ENCODE results near the gene LHFPL5.

DNA sequence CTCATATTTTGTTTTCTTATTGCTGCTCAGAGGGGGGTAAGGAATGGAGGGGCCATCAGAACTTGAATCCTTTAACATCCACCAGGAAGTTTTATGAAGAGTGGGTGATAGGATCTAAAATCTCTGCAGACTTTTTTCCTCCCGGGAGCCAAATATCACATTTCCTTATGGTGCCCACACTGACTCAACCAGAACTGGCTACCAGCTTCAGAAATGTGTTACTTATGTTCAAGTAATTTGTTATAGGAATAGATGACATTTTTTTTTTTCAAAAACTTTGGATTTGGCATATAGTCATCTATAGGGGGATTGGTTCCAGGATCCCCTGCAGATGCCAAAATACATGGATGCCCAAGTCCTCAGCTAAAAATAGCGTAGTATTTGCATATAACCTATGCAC is 18.4 kb downstream of the LHFPL5 start:
- TF ChIP-seq CTCF (IDR thresholded peaks at IDR 0.05) (no peak), ZFX (IDR thresholded peaks at IDR 0.05; ENCODE audit: borderline replicate concordance) (no peak)

All from 22Rv1 (cell line).